Chondrocyte (in vitro differentiated cells): Measurements from ENCODE around the gene NPC2. TPM values are rescaled to one million over a fixed set of nuclear protein-coding genes. Genes with fewer than 3 reads are reported as not detected.

Experiments used
- DNase-seq: peaks from one replicate; pipeline ENCODE4 v3.0.0; 2021; ENCODE audit warnings: mixed read lengths, low spot score
- H3K27ac Mint-ChIP-seq: one replicate; pipeline ENCODE4 v1.8.0; 2021; ENCODE audit warnings: mild to moderate bottlenecking, moderate library complexity, mixed read lengths; ENCODE audit not compliant: unreplicated experiment
- H3K27me3 Mint-ChIP-seq: 2 replicates; pipeline ENCODE4 v1.8.0; 2021; ENCODE audit warnings: low read depth, mixed read lengths
- H3K36me3 Mint-ChIP-seq: 2 replicates; pipeline ENCODE4 v1.8.0; 2021; ENCODE audit warnings: low read depth, mixed read lengths
- H3K4me1 Mint-ChIP-seq: 2 replicates; pipeline ENCODE4 v1.8.0; 2021; ENCODE audit warnings: low read depth, mild to moderate bottlenecking, mixed read lengths
- H3K4me3 Mint-ChIP-seq: one replicate; pipeline ENCODE4 v1.8.0; 2021; ENCODE audit warnings: mild to moderate bottlenecking, moderate library complexity, mixed read lengths; ENCODE audit not compliant: unreplicated experiment
- H3K9me3 Mint-ChIP-seq: 2 replicates; pipeline ENCODE4 v1.8.0; 2021; ENCODE audit warnings: low read depth, mixed read lengths
- total RNA-seq: library from RNA; stranded (reverse); gene quantifications from 3 replicates; pipeline ENCODE4 v1.2.1, GENCODE V29; 2021
- TF ChIP-seq, protein P1 (sequence below): fragments of 200-600 bp; sonication (generic); IDR thresholded peaks from 2 replicates; pipeline ENCODE4 v1.5.0; 2021; ENCODE audit warnings: antibody characterized with exemption, mild to moderate bottlenecking, moderate library complexity

The NPC2 gene
- total RNA-seq, 1 donor from 2014 or later, result 209 TPM

DNA sequence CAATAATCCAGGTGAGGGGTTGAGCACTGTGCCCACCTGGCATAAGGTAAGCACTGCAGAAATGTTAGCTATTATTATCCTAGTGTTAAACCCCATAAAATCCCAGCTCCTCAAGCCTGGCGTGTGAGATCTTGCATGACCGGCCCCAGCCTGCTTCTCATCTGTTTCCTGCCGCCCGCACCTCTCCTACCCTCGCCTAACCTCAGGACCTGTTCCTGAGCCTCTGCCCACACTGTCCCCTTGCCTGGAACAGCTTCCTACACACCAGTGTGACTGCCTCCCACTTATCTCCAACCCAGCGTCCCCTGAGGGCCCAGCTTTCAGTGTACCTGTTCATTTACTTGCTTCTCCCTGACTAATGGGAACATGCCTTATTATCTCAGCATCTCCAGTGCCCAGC lies 25.1 kb upstream of the NPC2 start:
- H3K36me3 Mint-ChIP-seq, result peaks cover 29% of the 10 kb centered on the region
- H3K4me3 Mint-ChIP-seq, result no peak overlapping the region

DNA sequence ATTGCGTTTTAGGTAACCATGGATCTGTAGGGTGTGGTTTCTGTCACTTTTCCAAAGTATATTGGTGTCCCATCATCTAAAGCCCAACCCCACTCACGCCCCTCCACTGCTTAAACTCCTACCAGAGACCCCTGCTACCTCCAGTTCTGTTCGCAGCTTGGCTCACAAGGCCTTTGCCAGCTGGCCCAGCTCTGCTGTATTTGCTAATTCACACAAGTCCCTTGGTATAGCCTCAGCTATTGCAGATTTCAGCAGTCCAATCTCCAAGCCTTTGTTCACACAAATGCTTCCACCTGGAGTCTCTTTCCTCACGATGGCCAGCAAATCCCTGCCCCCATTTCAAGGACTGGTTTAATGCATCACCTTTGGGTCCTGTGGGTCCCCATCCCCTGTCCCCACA lies 24.6 kb upstream of the NPC2 start:
- TF ChIP-seq, protein P1, sequence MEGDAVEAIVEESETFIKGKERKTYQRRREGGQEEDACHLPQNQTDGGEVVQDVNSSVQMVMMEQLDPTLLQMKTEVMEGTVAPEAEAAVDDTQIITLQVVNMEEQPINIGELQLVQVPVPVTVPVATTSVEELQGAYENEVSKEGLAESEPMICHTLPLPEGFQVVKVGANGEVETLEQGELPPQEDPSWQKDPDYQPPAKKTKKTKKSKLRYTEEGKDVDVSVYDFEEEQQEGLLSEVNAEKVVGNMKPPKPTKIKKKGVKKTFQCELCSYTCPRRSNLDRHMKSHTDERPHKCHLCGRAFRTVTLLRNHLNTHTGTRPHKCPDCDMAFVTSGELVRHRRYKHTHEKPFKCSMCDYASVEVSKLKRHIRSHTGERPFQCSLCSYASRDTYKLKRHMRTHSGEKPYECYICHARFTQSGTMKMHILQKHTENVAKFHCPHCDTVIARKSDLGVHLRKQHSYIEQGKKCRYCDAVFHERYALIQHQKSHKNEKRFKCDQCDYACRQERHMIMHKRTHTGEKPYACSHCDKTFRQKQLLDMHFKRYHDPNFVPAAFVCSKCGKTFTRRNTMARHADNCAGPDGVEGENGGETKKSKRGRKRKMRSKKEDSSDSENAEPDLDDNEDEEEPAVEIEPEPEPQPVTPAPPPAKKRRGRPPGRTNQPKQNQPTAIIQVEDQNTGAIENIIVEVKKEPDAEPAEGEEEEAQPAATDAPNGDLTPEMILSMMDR, result no peak
- no peak overlapping the region for H3K4me3 Mint-ChIP-seq
- H3K36me3 Mint-ChIP-seq, result peaks cover 33% of the 10 kb centered on the region
- no peaks in the 10 kb centered on the region for H3K27me3 Mint-ChIP-seq
- no peaks in the 10 kb centered on the region for H3K9me3 Mint-ChIP-seq
- DNase-seq, result peak; percentile 47
- H3K27ac Mint-ChIP-seq, result no peak overlapping the region
- peaks cover 41% of the 10 kb centered on the region for H3K4me1 Mint-ChIP-seq

More for the DNA sequence above, 25.1 kb upstream of the NPC2 start:
- Mint-ChIP-seq H3K4me1 (peaks cover 38% of the 10 kb centered on the region), H3K27me3 (no peaks in the 10 kb centered on the region), H3K27ac (peak overlapping the region; percentile 55), H3K9me3 (no peaks in the 10 kb centered on the region)
- peak; percentile 71 for DNase-seq
- TF ChIP-seq, protein P1, result no peak

DNA sequence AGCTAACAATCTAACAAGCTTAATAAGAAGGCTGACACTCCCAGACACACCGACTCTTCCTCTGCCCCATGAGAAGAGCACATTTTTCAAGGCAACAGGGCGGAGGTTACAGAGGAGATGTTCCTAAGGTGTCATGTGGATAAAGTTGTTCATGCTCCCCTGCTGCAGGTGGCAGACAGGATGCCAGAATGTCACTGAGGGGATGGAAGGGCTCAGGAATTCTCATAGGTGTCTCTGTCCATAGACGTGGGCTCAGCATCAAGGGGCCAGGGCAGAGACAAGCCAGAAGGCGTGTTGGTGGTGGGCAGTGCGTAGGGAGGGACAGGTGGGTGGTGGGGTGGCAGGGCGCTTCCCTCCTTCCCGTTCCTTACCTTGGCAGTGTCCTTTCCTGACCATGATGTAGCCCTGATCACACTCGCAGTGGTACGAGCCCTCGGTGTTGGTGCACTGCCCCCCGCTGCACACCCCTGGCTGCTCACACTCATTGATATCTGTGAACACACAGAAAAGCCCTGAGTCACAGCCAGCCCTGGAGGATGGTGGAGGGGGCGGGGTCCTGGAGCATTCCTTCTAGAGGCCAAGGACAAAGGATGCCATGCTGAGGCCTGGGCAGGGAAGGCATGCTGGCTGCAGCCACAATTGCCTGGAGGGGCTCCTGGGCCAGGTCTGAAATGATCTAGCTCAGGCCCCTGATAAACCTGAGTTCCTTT lies 23.5 kb upstream of the NPC2 start:
- no peaks in the 10 kb centered on the region for H3K9me3 Mint-ChIP-seq
- peaks cover 49% of the 10 kb centered on the region for H3K4me1 Mint-ChIP-seq
- no peaks in the 10 kb centered on the region for H3K27me3 Mint-ChIP-seq
- peaks cover 35% of the 10 kb centered on the region for H3K36me3 Mint-ChIP-seq
- no peak overlapping the region for H3K4me3 Mint-ChIP-seq
- peak overlapping the region; percentile 66 for H3K27ac Mint-ChIP-seq
- peak; percentile 79 for DNase-seq
- TF ChIP-seq, protein P1, result no peak

DNA sequence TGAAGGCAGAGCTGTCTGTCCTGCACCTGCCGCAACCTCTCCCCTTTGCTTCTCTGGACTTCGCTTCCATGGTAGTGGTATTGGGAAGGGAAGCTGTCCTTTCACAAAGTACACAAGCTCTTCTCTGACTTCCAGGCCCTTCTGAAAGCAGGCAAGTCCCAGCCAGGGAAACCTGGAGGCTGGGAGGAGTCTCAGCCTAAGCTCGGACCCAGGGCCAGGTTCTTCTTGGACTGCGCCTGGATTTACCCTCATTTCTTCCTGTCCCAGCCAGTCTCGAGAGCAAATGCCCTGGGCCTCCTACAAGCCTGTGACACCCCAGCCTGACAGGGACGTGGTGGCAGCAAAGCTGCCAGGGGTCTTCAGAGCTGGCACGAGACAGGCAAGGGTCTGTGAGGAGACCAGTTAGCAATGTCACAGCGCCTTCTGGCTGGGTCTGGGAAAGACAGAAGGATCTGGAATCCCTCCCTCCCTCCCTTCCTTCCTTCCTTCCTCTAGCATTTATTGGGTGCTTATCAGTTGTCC lies 22.8 kb upstream of the NPC2 start:
- Mint-ChIP-seq H3K36me3 (peaks cover 34% of the 10 kb centered on the region), H3K27me3 (no peaks in the 10 kb centered on the region), H3K4me3 (no peak overlapping the region), H3K4me1 (peaks cover 56% of the 10 kb centered on the region), H3K9me3 (no peaks in the 10 kb centered on the region), H3K27ac (peak overlapping the region; percentile 70)
- TF ChIP-seq, protein P1, result no peak
- peak; percentile 67 for DNase-seq

DNA sequence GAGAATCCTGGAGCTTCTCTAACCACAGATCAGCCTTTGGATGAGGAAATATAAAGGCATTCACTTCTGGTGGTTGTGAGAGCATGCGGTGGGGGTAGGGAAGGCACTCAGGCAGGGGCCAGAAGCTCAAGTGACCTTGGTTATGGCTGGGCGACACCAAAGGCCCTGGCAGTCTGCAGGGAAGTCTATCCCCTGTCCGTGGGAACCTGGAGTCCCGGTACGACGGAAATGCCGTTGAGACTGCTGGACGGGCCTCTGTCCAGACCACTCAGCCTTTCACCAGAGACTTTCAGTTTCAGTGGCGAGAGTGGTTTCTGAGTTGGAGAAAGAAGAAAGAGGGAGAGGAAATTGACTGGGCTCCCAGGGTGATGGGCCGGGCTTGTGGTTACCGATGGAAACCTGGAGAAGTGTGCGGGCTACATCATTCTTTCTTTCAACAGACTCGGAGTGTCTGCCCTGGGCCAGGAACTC lies 21.4 kb upstream of the NPC2 start:
- H3K9me3 Mint-ChIP-seq, result no peaks in the 10 kb centered on the region
- peaks cover 70% of the 10 kb centered on the region for H3K4me1 Mint-ChIP-seq
- TF ChIP-seq, protein P1, result no peak
- H3K27me3 Mint-ChIP-seq, result no peaks in the 10 kb centered on the region
- peaks cover 28% of the 10 kb centered on the region for H3K36me3 Mint-ChIP-seq
- no peak for DNase-seq
- peak overlapping the region; percentile 93 for H3K27ac Mint-ChIP-seq
- peak overlapping the region; percentile 31 for H3K4me3 Mint-ChIP-seq
